A549 (cell line): ENCODE data around the gene CRYBG3.

Experiments
- EP300 ChIP-seq, 2 experiments: fragments of >200 bp; sonication (Bioruptor Twin); formaldehyde crosslinking; IDR thresholded peaks; 2 replicates in 1 of 2; 3 replicates in 1 of 2; pipeline ENCODE4 v1.6.1; 2016 to 2017
- FOSL2 ChIP-seq, 2 experiments: fragments of 450-650 bp in 1 of 2; fragments of >200 bp in 1 of 2; sonication (Bioruptor Twin) in 1 of 2; formaldehyde crosslinking; IDR thresholded peaks; 2 replicates each; pipeline versions ENCODE4 v1.5.0 to v1.6.1; 2016 to 2020; ENCODE audit warnings: mild to moderate bottlenecking in 1 of 2, moderate library complexity in 1 of 2
- HDAC2 ChIP-seq: fragments of 200-600 bp; sonication (generic); IDR thresholded peaks from 2 replicates; pipeline ENCODE4 v1.6.1; 2016
- JUN ChIP-seq, 2 experiments: fragments of >200 bp; sonication (Bioruptor Twin); formaldehyde crosslinking; IDR thresholded peaks; 2 replicates in 1 of 2; 3 replicates in 1 of 2; pipeline ENCODE4 v1.6.1; 2016 to 2017
- JUNB ChIP-seq: fragments of >200 bp; sonication (Bioruptor Twin); formaldehyde crosslinking; IDR thresholded peaks from 2 replicates; pipeline ENCODE4 v1.6.1; 2016
- NR3C1 ChIP-seq: fragments of >200 bp; sonication (Bioruptor Twin); formaldehyde crosslinking; IDR thresholded peaks from 3 replicates; pipeline ENCODE4 v1.6.1; 2017
- POLR2A ChIP-seq: IDR thresholded peaks from 2 replicates; pipeline ENCODE4 v1.6.1; 2012; ENCODE audit warnings: mild to moderate bottlenecking, low read length
- RAD21 ChIP-seq, 2 experiments: fragments of >200 bp in 1 of 2; sonication (Bioruptor Twin) in 1 of 2; formaldehyde crosslinking in 1 of 2; IDR thresholded peaks in 1 of 2; conservative IDR thresholded peaks in 1 of 2; 2 replicates in 1 of 2; 3 replicates in 1 of 2; pipeline ENCODE4 v1.6.1; 2012 to 2018; ENCODE audit warnings: inconsistent platforms in 1 of 2
- SMC3 ChIP-seq: fragments of >200 bp; sonication (Bioruptor Twin); formaldehyde crosslinking; IDR thresholded peaks from 3 replicates; pipeline ENCODE4 v1.6.1; 2018; ENCODE audit warnings: inconsistent platforms
- TF ChIP-seq, protein P1 (sequence below): fragments of >200 bp; sonication (Bioruptor Twin); formaldehyde crosslinking; IDR thresholded peaks from 3 replicates; pipeline ENCODE4 v1.5.1; 2016
- TF ChIP-seq, protein P2 (sequence below): IDR thresholded peaks from 2 replicates; pipeline ENCODE4 v1.6.1; 2012
- TF ChIP-seq, protein P3 (sequence below): fragments of 200-600 bp; sonication (generic); IDR thresholded peaks from 2 replicates; pipeline ENCODE4 v1.6.1; 2016; ENCODE audit warnings: antibody characterized with exemption, mild to moderate bottlenecking, moderate library complexity

- TF ChIP-seq JUNB (no peak), NR3C1 (no peak), JUN (IDR thresholded peaks at IDR 0.05) (no peak), POLR2A (no peak), RAD21 (conservative IDR thresholded peaks at IDR 0.05 in 1 of 2, IDR thresholded peaks at IDR 0.05 in 1 of 2) (no peak), FOSL2 (IDR thresholded peaks at IDR 0.05) (no peak), FOSL2 (CRISPR knock-in tag; IDR thresholded peaks at IDR 0.05) (no peak), SMC3 (no peak), HDAC2 (no peak), EP300 (IDR thresholded peaks at IDR 0.05) (no peak)
- TF ChIP-seq, protein P1, sequence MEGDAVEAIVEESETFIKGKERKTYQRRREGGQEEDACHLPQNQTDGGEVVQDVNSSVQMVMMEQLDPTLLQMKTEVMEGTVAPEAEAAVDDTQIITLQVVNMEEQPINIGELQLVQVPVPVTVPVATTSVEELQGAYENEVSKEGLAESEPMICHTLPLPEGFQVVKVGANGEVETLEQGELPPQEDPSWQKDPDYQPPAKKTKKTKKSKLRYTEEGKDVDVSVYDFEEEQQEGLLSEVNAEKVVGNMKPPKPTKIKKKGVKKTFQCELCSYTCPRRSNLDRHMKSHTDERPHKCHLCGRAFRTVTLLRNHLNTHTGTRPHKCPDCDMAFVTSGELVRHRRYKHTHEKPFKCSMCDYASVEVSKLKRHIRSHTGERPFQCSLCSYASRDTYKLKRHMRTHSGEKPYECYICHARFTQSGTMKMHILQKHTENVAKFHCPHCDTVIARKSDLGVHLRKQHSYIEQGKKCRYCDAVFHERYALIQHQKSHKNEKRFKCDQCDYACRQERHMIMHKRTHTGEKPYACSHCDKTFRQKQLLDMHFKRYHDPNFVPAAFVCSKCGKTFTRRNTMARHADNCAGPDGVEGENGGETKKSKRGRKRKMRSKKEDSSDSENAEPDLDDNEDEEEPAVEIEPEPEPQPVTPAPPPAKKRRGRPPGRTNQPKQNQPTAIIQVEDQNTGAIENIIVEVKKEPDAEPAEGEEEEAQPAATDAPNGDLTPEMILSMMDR: no peak
- TF ChIP-seq, protein P2, sequence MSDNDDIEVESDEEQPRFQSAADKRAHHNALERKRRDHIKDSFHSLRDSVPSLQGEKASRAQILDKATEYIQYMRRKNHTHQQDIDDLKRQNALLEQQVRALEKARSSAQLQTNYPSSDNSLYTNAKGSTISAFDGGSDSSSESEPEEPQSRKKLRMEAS: no peak
- TF ChIP-seq, protein P3, sequence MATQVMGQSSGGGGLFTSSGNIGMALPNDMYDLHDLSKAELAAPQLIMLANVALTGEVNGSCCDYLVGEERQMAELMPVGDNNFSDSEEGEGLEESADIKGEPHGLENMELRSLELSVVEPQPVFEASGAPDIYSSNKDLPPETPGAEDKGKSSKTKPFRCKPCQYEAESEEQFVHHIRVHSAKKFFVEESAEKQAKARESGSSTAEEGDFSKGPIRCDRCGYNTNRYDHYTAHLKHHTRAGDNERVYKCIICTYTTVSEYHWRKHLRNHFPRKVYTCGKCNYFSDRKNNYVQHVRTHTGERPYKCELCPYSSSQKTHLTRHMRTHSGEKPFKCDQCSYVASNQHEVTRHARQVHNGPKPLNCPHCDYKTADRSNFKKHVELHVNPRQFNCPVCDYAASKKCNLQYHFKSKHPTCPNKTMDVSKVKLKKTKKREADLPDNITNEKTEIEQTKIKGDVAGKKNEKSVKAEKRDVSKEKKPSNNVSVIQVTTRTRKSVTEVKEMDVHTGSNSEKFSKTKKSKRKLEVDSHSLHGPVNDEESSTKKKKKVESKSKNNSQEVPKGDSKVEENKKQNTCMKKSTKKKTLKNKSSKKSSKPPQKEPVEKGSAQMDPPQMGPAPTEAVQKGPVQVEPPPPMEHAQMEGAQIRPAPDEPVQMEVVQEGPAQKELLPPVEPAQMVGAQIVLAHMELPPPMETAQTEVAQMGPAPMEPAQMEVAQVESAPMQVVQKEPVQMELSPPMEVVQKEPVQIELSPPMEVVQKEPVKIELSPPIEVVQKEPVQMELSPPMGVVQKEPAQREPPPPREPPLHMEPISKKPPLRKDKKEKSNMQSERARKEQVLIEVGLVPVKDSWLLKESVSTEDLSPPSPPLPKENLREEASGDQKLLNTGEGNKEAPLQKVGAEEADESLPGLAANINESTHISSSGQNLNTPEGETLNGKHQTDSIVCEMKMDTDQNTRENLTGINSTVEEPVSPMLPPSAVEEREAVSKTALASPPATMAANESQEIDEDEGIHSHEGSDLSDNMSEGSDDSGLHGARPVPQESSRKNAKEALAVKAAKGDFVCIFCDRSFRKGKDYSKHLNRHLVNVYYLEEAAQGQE: no peak
Measured at GRCh38 chr3:97969541-97969940, 147.7 kb downstream of the CRYBG3 start.
